ENCODE measurements around the gene TNPO3. TPM values are rescaled to one million over a fixed set of nuclear protein-coding genes. Genes with fewer than 3 reads are reported as not detected.

TNPO3 gene
- total RNA-seq, 2 experiments from 2014 or later: 17.1 to 18.7 TPM

DNA sequence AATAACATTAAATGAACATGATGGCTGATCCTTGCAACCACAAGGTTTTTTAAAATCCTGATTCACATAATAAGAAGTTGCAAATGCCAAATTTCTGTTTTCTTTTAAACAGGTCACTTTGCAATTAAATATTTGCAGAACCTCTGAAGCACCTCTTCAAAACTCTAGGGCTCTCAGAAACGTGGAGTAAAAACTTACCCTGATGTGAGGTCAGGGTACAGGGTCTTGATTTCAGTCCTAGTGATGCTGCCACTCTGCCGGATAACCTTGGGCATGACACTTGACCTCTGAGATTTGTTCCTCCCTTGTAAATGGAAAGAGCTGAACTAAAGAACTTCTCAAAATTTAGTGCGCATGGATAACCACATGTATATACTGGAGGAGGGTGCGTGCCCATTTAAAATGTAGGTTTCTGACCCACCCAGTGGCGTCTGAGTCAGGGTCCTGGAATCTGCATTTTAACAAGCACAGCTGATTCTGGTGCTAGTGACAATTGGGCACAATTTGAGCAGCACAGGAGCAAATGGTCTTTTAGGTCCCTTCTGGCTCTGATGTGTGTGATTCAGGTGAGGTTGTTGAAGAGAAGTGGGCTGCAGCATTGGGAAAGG lies 35.5 kb upstream of the TNPO3 start:
- ATAC-seq (ENCODE audit: poor library complexity) (no peak), DNase-seq (no peak)
- no peaks in the 10 kb centered on the region for H3K27me3 Mint-ChIP-seq
- Histone ChIP-seq H3K9me3 (ENCODE audit: control insufficient read depth in 1 of 2, insufficient read depth in 1 of 2, low read length in 2 of 2) (no peaks in the 10 kb centered on the region), H3K27me3 (ENCODE audit: control insufficient read depth in 1 of 2, insufficient read depth in 2 of 2, low read length in 2 of 2) (no peaks in the 10 kb centered on the region), H3K4me3 (ENCODE audit: low read length) (no peak overlapping the region), H3K27ac (ENCODE audit: low read depth in 1 of 2, low read length in 2 of 2) (no peak overlapping the region), H3K4me1 (ENCODE audit: insufficient read depth, low read length) (peaks cover 16% of the 10 kb centered on the region), H3K36me3 (ENCODE audit: insufficient read depth, low read length) (no peaks in the 10 kb centered on the region)
- ChIA-PET CTCF (interaction anchor here (0.9 to 1.5 kb wide), 2 partner anchors 80 to 228 kb away, joined by 3 to 9 read pairs; partner anchors contain the start of gene ATP6V1F), POLR2A (no interaction called here)
- TF ChIP-seq, protein P1, sequence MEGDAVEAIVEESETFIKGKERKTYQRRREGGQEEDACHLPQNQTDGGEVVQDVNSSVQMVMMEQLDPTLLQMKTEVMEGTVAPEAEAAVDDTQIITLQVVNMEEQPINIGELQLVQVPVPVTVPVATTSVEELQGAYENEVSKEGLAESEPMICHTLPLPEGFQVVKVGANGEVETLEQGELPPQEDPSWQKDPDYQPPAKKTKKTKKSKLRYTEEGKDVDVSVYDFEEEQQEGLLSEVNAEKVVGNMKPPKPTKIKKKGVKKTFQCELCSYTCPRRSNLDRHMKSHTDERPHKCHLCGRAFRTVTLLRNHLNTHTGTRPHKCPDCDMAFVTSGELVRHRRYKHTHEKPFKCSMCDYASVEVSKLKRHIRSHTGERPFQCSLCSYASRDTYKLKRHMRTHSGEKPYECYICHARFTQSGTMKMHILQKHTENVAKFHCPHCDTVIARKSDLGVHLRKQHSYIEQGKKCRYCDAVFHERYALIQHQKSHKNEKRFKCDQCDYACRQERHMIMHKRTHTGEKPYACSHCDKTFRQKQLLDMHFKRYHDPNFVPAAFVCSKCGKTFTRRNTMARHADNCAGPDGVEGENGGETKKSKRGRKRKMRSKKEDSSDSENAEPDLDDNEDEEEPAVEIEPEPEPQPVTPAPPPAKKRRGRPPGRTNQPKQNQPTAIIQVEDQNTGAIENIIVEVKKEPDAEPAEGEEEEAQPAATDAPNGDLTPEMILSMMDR (IDR thresholded peaks at IDR 0.05): no peak
- H3K9me3 Mint-ChIP-seq: no peaks in the 10 kb centered on the region
- H3K4me3 Mint-ChIP-seq: no peak overlapping the region
- H3K36me3 Mint-ChIP-seq (ENCODE audit: low read depth): no peaks in the 10 kb centered on the region
- H3K4me1 Mint-ChIP-seq (ENCODE audit: low read depth): peaks cover 17% of the 10 kb centered on the region
- intact Hi-C loops (cut with DNase I, micrococcal nuclease): loop anchor here in 1 of 2 experiments (5.0 to 10.0 kb wide), 2 partner anchors 38 to 76 kb away; no protein-coding TSS in a partner anchor
- H3K27ac Mint-ChIP-seq: no peak overlapping the region

DNA sequence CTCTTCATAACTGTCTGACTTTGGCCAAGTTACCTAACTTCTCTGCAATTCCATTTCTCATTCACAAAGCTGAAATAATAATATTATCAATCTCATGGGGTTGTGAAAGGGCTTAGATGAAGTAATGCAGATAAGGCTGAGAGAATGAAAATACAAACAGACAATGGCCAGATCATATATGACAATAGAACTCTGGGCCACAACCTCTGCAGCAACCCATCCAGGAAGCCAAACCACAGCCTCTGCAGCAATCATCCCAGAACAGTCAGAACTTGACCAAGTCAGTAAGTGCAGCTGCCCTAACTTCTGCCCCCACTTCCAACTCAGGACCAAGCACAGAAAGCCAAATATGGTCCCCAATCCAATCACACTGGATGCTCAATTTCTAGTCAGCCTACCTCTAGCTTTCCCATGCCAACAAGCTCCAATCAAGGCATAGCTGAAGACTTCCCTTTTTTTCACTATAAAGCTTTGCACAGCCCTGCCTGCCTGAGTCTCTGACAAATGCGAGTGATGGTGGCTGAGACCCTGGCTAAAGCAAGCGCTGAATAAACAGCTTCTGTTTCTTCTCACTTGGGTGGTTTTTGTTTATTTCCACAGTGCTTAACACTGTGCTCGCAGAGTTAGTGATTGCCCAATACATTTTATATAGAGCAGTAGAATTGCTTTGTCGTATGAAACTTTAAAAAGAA lies 34.8 kb upstream of the TNPO3 start:
- Mint-ChIP-seq H3K9me3 (no peaks in the 10 kb centered on the region), H3K27me3 (no peaks in the 10 kb centered on the region), H3K4me1 (ENCODE audit: low read depth) (peaks cover 11% of the 10 kb centered on the region), H3K36me3 (ENCODE audit: low read depth) (no peaks in the 10 kb centered on the region), H3K27ac (no peak overlapping the region), H3K4me3 (no peak overlapping the region)
- Histone ChIP-seq H3K4me3 (ENCODE audit: low read length) (no peak overlapping the region), H3K36me3 (ENCODE audit: insufficient read depth, low read length) (no peaks in the 10 kb centered on the region), H3K27me3 (ENCODE audit: control insufficient read depth in 1 of 2, insufficient read depth in 2 of 2, low read length in 2 of 2) (no peaks in the 10 kb centered on the region), H3K27ac (ENCODE audit: low read depth in 1 of 2, low read length in 2 of 2) (no peak overlapping the region), H3K4me1 (ENCODE audit: insufficient read depth, low read length) (peaks cover 9% of the 10 kb centered on the region), H3K9me3 (ENCODE audit: control insufficient read depth in 1 of 2, insufficient read depth in 1 of 2, low read length in 2 of 2) (no peaks in the 10 kb centered on the region)
- ChIA-PET CTCF (interaction anchor here (0.5 kb wide), 1 partner anchor 84 kb away, joined by 3 read pairs; no protein-coding TSS in a partner anchor), POLR2A (no interaction called here)
- no peak for DNase-seq
- no peak for ATAC-seq (ENCODE audit: poor library complexity)
- intact Hi-C loops (cut with DNase I, micrococcal nuclease): loop anchor here in 1 of 2 experiments (5.0 to 10.0 kb wide), 2 partner anchors 37 to 75 kb away; no protein-coding TSS in a partner anchor
- TF ChIP-seq, protein P1 (IDR thresholded peaks at IDR 0.05): no peak

DNA sequence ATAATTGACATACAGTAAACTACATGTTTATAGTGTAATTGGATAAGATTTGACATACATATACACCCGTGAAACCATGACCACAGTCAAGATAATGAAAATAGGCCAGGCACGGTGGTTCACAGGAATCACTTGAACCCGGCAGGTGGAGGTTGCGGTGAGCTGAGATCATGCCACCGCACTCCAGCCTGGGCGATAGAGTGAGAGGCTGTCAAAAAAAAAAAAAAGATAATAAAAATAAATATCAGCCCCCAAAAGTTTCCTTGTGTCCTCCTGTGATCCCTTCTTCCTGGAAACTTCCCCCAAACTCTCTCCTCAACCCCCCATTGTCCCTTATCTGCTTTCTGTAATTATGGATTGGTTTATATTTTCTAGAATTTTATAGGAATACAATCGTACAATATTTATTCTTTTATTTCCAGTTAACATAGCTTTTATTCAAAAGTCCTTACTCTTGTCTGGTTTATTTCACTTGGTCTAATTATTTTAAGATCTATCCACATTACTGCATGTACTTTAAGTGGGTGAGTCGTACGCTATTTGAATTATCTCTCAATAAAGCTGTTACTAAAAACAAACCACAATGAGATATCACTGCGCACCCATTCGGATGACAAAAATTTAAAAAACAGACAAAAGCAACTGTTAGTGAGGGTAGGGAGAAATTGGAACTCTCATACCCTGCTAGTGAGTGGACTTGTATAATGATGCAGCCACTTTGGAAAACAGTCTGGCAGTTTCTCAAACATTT lies 30.1 kb upstream of the TNPO3 start:
- peaks cover 0 to 2% of the 10 kb centered on the region in 2 experiments for H3K27me3 ChIP-seq (ENCODE audit: control insufficient read depth in 1 of 2, insufficient read depth in 2 of 2, low read length in 2 of 2)
- Mint-ChIP-seq H3K36me3 (ENCODE audit: low read depth) (no peaks in the 10 kb centered on the region), H3K4me3 (no peak overlapping the region), H3K9me3 (no peaks in the 10 kb centered on the region), H3K27ac (no peak overlapping the region), H3K4me1 (ENCODE audit: low read depth) (no peaks in the 10 kb centered on the region), H3K27me3 (no peaks in the 10 kb centered on the region)
- TF ChIP-seq, protein P1 (IDR thresholded peaks at IDR 0.05): no peak
- ChIA-PET POLR2A (no interaction called here), CTCF (no interaction called here)
- H3K4me1 ChIP-seq (ENCODE audit: insufficient read depth, low read length): no peaks in the 10 kb centered on the region
- ATAC-seq (ENCODE audit: poor library complexity): no peak
- no peak for DNase-seq
- no peak overlapping the region for H3K27ac ChIP-seq (ENCODE audit: low read depth in 1 of 2, low read length in 2 of 2)
- no peaks in the 10 kb centered on the region for H3K36me3 ChIP-seq (ENCODE audit: insufficient read depth, low read length)
- intact Hi-C loops (cut with DNase I, micrococcal nuclease): no loop called here
- no peak overlapping the region for H3K4me3 ChIP-seq (ENCODE audit: low read length)
- no peaks in the 10 kb centered on the region for H3K9me3 ChIP-seq (ENCODE audit: control insufficient read depth in 1 of 2, insufficient read depth in 1 of 2, low read length in 2 of 2)

Measured in CD4-positive, alpha-beta T cell (primary cell).